Transverse colon (tissue), 4 donors: ENCODE data around the gene TUBE1. TPM values are rescaled to one million over a fixed set of nuclear protein-coding genes. Genes with fewer than 3 reads are reported as not detected.

Source experiments
- DNase-seq: peaks from one replicate; pipeline ENCODE4 v3.0.0-alpha.2; 2019
- H3K27ac ChIP-seq, 4 donors: fragments of 200-600 bp; sonication (generic); 2 replicates each; pipeline ENCODE4 v1.5.1; 2016 to 2018; ENCODE audit warnings: inconsistent platforms in 4 of 4
- H3K27me3 ChIP-seq: fragments of 200-600 bp; sonication (generic); 2 replicates; pipeline ENCODE4 v1.5.1; 2017; ENCODE audit warnings: inconsistent platforms
- H3K36me3 ChIP-seq, 4 donors: fragments of 200-600 bp; sonication (generic); 2 replicates each; pipeline ENCODE4 v1.5.1; 2017 to 2019; ENCODE audit warnings: inconsistent platforms in 4 of 4
- H3K4me1 ChIP-seq, 4 donors: fragments of 200-600 bp; sonication (generic); 2 replicates each; pipeline ENCODE4 v1.5.1; 2017 to 2020; ENCODE audit warnings: inconsistent platforms in 4 of 4
- H3K4me3 ChIP-seq, 4 donors: fragments of 200-600 bp; sonication (generic); 1 replicate in 1 of 4; 2 replicates in 3 of 4; pipeline versions ENCODE4 v1.5.1 to v1.6.1; 2017 to 2019; ENCODE audit warnings: inconsistent platforms in 4 of 4
- H3K9me3 ChIP-seq, 2 donors: fragments of 200-600 bp; sonication (generic); 2 replicates each; pipeline ENCODE4 v1.5.1; 2017 to 2019; ENCODE audit warnings: inconsistent platforms in 2 of 2
- EP300 ChIP-seq: sonication (generic); formaldehyde crosslinking; IDR thresholded peaks from one replicate; pipeline ENCODE4 v1.6.1; 2017; ENCODE audit warnings: antibody characterized with exemption, low read depth
- POLR2A ChIP-seq: fragments of 450-650 bp; IDR thresholded peaks from one replicate; pipeline ENCODE4 v1.6.1; 2016; ENCODE audit warnings: antibody characterized with exemption, mild to moderate bottlenecking, moderate library complexity
- POLR2AphosphoS5 ChIP-seq, 3 donors: sonication (generic); formaldehyde crosslinking; IDR thresholded peaks; one replicate each; pipeline ENCODE4 v1.6.1; 2016; ENCODE audit warnings: antibody characterized with exemption in 3 of 3
- WGBS, 2 donors: methylation state at CpG; one replicate each; pipeline ENCODE4 v1.1.5; 2018; ENCODE audit warnings: low coverage in 1 of 2; 5-methylcytosine and 5-hydroxymethylcytosine counted together
- in situ Hi-C, 4 donors: fragments of 200-750 bp; cut with MboI; loops; one replicate each; pipeline versions ENCODE4 v1.15.0 to v1.15.1; 2017; ENCODE audit warnings: low sequenced_read_pairs in 3 of 4, low pct_ligation_motif_present in 1 of 4, low pct_unique_long_range_greater_than_20kb in 1 of 4
- intact Hi-C: fragments of 100-400 bp; cut with DNase I; formaldehyde crosslinking; loops from one replicate; pipeline ENCODE4 v1.15.1; 2023; ENCODE audit warnings: low total_unique reads
- total RNA-seq, 4 donors: library from RNA; depleted of rRNA; stranded (reverse); fragments of >200 nt; gene quantifications; one replicate each; pipeline ENCODE4 v1.1.0, GENCODE V29; 2016
- TF ChIP-seq, protein P1 (sequence below), 5 experiments: fragments of 200-600 bp in 3 of 5; fragments of 450-650 bp in 2 of 5; sonication (generic) in 3 of 5; IDR thresholded peaks; 1 replicate in 2 of 5; 2 replicates in 3 of 5; pipeline ENCODE4 v1.5.1; 2016 to 2017; ENCODE audit warnings: antibody characterized with exemption in 5 of 5, inconsistent platforms in 3 of 5, mild to moderate bottlenecking in 2 of 5, moderate library complexity in 1 of 5

The TUBE1 gene
- total RNA-seq, 4 donors from 2014 or later: 15.9 to 48.4 (median 26.5) TPM

DNA sequence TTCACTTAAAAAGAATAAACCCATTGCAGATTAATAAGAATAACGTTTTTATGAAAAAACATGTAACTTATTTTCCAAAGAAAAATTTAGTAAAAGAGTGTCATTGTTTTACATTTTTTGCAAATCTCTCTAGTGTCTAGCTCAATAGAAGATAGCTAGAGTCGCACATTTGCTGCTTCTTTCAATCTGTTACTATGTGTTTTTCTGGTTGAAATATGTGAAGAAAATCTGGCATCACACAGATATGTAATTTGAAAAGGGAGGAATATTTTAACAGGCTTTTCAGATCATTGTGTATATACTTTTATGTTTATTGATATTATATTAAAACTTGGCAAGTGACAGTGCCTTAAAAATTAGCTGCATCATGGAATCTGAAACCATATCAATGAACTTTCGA is 24.3 kb downstream of the TUBE1 start:
- Histone ChIP-seq H3K4me1 (no peaks in the 10 kb centered on the region), H3K27ac (no peak overlapping the region), H3K36me3 (no peaks in the 10 kb centered on the region), H3K9me3 (no peaks in the 10 kb centered on the region), H3K27me3 (no peaks in the 10 kb centered on the region), H3K4me3 (no peak overlapping the region)
- in situ Hi-C loops: no loop called here
- intact Hi-C loops: no loop called here
- TF ChIP-seq, protein P1, sequence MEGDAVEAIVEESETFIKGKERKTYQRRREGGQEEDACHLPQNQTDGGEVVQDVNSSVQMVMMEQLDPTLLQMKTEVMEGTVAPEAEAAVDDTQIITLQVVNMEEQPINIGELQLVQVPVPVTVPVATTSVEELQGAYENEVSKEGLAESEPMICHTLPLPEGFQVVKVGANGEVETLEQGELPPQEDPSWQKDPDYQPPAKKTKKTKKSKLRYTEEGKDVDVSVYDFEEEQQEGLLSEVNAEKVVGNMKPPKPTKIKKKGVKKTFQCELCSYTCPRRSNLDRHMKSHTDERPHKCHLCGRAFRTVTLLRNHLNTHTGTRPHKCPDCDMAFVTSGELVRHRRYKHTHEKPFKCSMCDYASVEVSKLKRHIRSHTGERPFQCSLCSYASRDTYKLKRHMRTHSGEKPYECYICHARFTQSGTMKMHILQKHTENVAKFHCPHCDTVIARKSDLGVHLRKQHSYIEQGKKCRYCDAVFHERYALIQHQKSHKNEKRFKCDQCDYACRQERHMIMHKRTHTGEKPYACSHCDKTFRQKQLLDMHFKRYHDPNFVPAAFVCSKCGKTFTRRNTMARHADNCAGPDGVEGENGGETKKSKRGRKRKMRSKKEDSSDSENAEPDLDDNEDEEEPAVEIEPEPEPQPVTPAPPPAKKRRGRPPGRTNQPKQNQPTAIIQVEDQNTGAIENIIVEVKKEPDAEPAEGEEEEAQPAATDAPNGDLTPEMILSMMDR (IDR thresholded peaks at IDR 0.05): no peak
- no peak for TF ChIP-seq POLR2AphosphoS5 (IDR thresholded peaks at IDR 0.05)
- TF ChIP-seq EP300: no peak
- TF ChIP-seq POLR2A: no peak
- no peak for DNase-seq
- 81 to 90% methylated on average over 3 of the region's 3 CpGs for WGBS, 2 donors

DNA sequence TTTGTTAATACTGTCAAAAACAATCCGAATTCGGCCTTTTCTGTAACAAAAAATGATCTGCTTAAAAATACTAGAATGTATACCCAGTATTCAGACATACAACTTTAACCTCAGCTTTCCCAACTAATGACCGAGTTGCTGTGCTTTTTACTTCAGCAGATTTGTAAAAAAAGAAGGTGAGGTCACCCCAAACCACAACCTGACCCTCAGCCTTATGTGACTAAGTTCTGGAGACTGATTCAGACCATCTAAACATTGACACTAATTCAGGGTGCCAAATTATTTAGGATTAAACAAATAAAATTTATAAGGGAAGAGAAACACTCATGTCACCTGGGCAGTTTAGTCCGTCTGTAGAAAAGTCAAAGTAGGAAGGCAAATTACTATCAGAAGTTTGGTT is 25.7 kb downstream of the TUBE1 start:
- H3K27ac ChIP-seq: no peak overlapping the region
- intact Hi-C loops (no loop called here), in situ Hi-C loops (no loop called here)
- H3K27me3 ChIP-seq: no peaks in the 10 kb centered on the region
- H3K4me1 ChIP-seq: no peaks in the 10 kb centered on the region
- no peaks in the 10 kb centered on the region for H3K36me3 ChIP-seq
- no peak for DNase-seq
- H3K9me3 ChIP-seq: no peaks in the 10 kb centered on the region
- no peak overlapping the region for H3K4me3 ChIP-seq
- 91 to 94% methylated on average over 4 of the region's 4 CpGs for WGBS, 2 donors
- TF ChIP-seq POLR2AphosphoS5 (IDR thresholded peaks at IDR 0.05) (no peak), POLR2A (no peak), EP300 (no peak)
- TF ChIP-seq, protein P1 (IDR thresholded peaks at IDR 0.05): no peak

DNA sequence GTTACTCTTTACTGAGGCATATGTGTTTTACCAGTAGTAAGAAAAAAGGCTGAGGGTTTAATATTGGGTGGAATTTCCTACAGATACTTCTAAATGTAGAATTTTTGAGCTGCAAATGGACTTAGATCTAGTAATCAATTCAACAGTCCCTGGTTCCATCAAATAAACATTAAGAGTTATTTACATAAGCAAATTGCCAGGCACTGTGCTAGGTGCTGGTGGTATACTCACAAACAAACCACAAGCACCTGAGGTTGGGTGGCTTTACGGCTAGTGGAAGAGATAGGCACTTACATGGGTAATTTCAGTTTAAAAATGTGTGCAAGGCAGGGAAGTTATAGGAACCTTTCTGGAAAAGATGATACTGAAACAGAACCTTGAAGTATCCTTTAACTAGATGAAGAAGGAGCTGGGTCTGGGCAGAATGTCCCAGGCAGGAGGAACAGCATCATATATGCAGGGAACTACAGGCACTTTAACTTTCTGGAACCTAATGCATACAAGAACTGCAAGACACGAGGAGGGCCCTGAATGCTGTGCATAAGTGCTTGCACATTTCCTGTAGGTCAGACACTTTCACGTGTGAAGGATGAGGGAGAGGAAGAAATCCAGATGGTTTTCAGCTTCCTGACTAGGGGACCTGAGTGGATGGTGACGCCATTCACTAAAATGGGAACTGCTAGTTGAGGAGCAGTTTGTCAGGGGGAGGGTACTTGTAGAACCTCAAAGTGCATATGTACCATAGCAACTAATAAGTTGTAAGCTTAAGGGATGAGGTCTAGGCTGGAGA is 28.8 kb downstream of the TUBE1 start:
- intact Hi-C loops: no loop called here
- Histone ChIP-seq H3K4me3 (no peak overlapping the region), H3K9me3 (no peaks in the 10 kb centered on the region), H3K36me3 (no peaks in the 10 kb centered on the region), H3K27me3 (no peaks in the 10 kb centered on the region), H3K4me1 (no peaks in the 10 kb centered on the region), H3K27ac (no peak overlapping the region)
- in situ Hi-C loops: no loop called here
- no peak for DNase-seq
- no peak for TF ChIP-seq POLR2AphosphoS5 (IDR thresholded peaks at IDR 0.05)
- no peak for TF ChIP-seq POLR2A
- TF ChIP-seq, protein P1 (IDR thresholded peaks at IDR 0.05): no peak
- no peak for TF ChIP-seq EP300
- 77 to 79% methylated on average over 4 of the region's 4 CpGs for WGBS, 2 donors

DNA sequence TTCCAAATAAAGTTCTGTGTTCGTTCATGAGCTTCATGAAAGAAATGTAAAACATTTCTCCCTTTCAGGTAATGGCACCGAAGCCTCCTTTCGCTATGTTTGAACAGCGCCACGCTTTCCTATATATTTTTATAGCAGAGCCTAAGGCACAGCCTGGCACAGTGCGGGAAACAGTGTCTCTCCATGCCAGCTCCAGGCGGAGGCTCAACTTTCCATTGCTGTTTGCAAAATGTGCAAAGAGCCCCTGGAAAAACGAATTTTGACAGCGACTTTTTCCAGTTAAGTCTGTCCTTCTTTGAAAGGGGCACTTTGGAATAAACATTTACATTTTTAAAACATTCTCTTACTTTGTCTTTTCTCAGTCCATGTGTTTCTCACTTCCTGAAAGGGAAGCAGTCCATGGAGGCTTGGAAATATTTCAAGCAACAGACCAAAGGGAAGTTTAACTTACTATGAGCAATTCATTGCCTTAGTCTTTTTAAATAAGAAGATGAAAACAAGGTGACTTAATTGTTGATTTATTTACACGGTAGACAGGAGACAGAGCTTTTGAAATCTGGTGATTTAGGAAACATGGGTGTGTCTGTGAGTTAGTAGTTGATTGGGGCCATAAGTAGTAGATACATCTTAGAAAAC is 32.6 kb downstream of the TUBE1 start:
- H3K4me3 ChIP-seq: no peak overlapping the region
- no peaks in the 10 kb centered on the region for H3K27me3 ChIP-seq
- WGBS, 2 donors: 58 to 73% methylated on average over 9 to 10 of the region's 10 CpGs
- TF ChIP-seq POLR2AphosphoS5 (IDR thresholded peaks at IDR 0.05) (no peak), EP300 (no peak), POLR2A (no peak)
- TF ChIP-seq, protein P1 (IDR thresholded peaks at IDR 0.05): no peak
- no peaks in the 10 kb centered on the region for H3K9me3 ChIP-seq
- H3K4me1 ChIP-seq: no peaks in the 10 kb centered on the region
- intact Hi-C loops: no loop called here
- no peak for DNase-seq
- no peak overlapping the region for H3K27ac ChIP-seq
- no peaks in the 10 kb centered on the region for H3K36me3 ChIP-seq
- in situ Hi-C loops: no loop called here
